ENCODE data around the gene STAC3.

DNA sequence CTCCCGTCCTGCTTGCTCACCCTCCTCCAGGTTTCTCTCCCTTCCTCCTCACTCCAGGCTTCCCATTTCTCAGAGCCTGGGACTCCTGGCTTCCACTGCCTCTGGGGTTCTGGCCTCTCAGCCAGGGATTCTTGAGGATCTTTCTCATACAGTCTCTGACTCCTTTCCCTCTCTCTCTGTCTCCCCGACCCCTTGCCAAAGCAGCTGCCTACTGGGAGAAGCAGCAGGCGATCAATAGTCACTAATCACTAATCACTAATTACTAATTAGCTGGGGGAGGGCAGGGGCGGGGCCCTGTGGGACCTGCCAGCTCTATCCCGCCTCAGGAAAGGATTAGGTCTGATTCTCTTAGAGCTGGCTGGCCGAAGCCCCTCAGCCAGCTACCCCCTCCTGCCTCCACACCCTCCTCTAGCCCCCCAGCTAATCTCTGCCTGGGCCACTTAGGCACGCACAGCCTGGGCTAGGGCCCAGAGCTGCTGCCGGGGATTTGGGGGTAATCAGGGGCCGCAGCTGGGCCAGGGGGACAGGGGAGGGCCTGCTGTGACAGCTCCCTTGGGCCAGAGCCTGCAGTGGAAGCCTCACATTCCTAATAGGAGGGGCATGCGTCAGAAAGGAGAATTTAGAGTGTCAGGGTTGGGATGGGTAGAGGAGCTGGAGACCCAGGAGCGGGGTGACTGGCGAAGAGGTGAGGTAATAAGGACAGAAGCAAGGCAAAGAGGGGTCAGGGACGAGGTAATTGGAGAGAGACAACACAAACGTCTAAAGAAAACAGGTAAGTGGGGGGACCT is 31.6 kb downstream of the STAC3 start:
- TF ChIP-seq CTCF (IDR thresholded peaks at IDR 0.05; ENCODE audit: insufficient read depth, low read length, poor library complexity, severe bottlenecking) (no peak), EZH2phosphoT487 (conservative IDR thresholded peaks at IDR 0.05; ENCODE audit: low read length) (no peak)

Data from SU-DHL-6 (cell line).